Measurements from ENCODE around the gene NUDT11.

The NUDT11 gene

DNA sequence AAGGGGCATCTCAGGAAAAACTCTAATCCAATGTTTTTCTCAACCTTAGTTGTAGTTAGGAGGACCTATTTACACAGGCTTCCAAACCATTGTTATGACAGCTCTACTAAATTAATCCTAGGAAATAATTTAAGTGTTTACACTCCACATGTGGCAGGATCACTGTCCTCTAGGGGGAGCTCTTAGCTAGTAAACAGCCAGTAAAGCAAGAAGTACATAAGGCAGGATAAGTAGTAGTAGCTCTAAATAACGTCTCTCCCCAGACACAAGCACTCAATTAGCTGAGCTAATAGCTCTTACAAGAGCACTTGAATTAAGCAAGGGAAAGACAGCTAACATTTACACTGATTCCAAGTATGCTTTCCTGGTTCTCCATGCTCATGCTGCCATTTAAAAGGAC is 37.3 kb downstream of the NUDT11 start:
- Histone ChIP-seq H2BK12ac (ENCODE audit: low read length in 2 of 2) (no peak overlapping the region), H2BK5ac (ENCODE audit: low read depth, low read length, poor library complexity, severe bottlenecking) (no peak overlapping the region), H2AFZ (ENCODE audit: low read depth, low read length) (no peak overlapping the region), H4K91ac (ENCODE audit: low read length) (no peak overlapping the region), H3K4me2 (ENCODE audit: low read length, poor library complexity, severe bottlenecking) (no peak overlapping the region), H4K8ac (ENCODE audit: low read length) (no peak overlapping the region), H3K27ac (ENCODE audit: low read length, poor library complexity, severe bottlenecking) (no peak overlapping the region), H3K23ac (ENCODE audit: low read length in 2 of 2) (no peak overlapping the region), H2BK15ac (ENCODE audit: low read depth, poor library complexity, severe bottlenecking) (no peak overlapping the region), H3K27me3 (ENCODE audit: control insufficient read depth in 1 of 2, insufficient read depth in 1 of 2, low read length in 2 of 2) (peaks cover 0 to 45% of the 10 kb centered on the region in 2 experiments), H3K14ac (ENCODE audit: low read length in 2 of 2) (no peak overlapping the region), H3K9me3 (ENCODE audit: control insufficient read depth, low read length) (no peaks in the 10 kb centered on the region), H3K4me3 (ENCODE audit: insufficient read depth in 1 of 2, low read depth in 1 of 2, low read length in 2 of 2) (no peak overlapping the region), H3K4me1 (ENCODE audit: control insufficient read depth, insufficient read depth, low read depth, low read length) (no peaks in the 10 kb centered on the region), H2BK120ac (ENCODE audit: low read depth, low read length) (no peak overlapping the region), H3K9ac (ENCODE audit: low read length) (no peak overlapping the region), H3K79me1 (replicated peaks; ENCODE audit: low read length, poor library complexity, severe bottlenecking) (no peaks in the 10 kb centered on the region), H3K36me3 (ENCODE audit: control insufficient read depth in 1 of 2, insufficient read depth in 2 of 2, low read depth in 1 of 2, low read length in 2 of 2) (no peaks in the 10 kb centered on the region), H3K18ac (ENCODE audit: low read depth in 1 of 2, low read length in 2 of 2) (no peak overlapping the region), H2AK5ac (ENCODE audit: low read length, severe bottlenecking) (no peak overlapping the region), H3K4ac (ENCODE audit: low read depth in 1 of 2, low read length in 2 of 2) (no peak overlapping the region)
- DNase-seq = peak; percentile 18
- 7% methylated on average over 1 of the region's 1 CpG for WGBS

DNA sequence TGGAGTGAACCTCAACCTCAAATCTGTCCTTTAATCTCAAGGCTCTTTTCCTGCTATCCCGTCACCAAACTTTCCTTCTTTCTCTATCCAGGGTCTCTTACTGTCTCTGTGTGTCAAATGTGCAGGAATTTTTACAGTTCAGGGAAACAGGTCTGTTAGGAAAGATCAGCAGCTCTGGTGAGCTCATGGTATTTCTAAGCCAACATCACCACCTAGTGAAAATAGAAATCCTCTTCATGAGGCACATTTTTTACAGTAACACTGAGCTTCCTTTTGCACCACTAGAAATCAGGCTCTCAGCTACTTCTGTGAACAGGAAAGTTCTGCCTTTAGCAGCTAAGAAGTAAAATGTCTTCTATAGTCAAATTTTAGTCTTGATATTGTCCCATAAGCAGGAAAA is 39.6 kb downstream of the NUDT11 start:
- Histone ChIP-seq H3K9ac (ENCODE audit: low read length) (no peak overlapping the region), H4K8ac (ENCODE audit: low read length) (no peak overlapping the region), H3K23ac (ENCODE audit: low read length in 2 of 2) (no peak overlapping the region), H2BK12ac (ENCODE audit: low read length in 2 of 2) (no peak overlapping the region), H2AK5ac (ENCODE audit: low read length, severe bottlenecking) (no peak overlapping the region), H3K4me2 (ENCODE audit: low read length, poor library complexity, severe bottlenecking) (no peak overlapping the region), H3K9me3 (ENCODE audit: control insufficient read depth, low read length) (no peaks in the 10 kb centered on the region), H3K18ac (ENCODE audit: low read depth in 1 of 2, low read length in 2 of 2) (no peak overlapping the region), H3K4me3 (ENCODE audit: insufficient read depth in 1 of 2, low read depth in 1 of 2, low read length in 2 of 2) (no peak overlapping the region), H3K4ac (ENCODE audit: low read depth in 1 of 2, low read length in 2 of 2) (no peak overlapping the region), H2BK5ac (ENCODE audit: low read depth, low read length, poor library complexity, severe bottlenecking) (no peak overlapping the region), H2BK120ac (ENCODE audit: low read depth, low read length) (no peak overlapping the region), H2AFZ (ENCODE audit: low read depth, low read length) (no peak overlapping the region), H3K4me1 (ENCODE audit: control insufficient read depth, insufficient read depth, low read depth, low read length) (no peaks in the 10 kb centered on the region), H3K27ac (ENCODE audit: low read length, poor library complexity, severe bottlenecking) (no peak overlapping the region), H2BK15ac (ENCODE audit: low read depth, poor library complexity, severe bottlenecking) (no peak overlapping the region), H3K79me1 (replicated peaks; ENCODE audit: low read length, poor library complexity, severe bottlenecking) (no peaks in the 10 kb centered on the region), H3K14ac (ENCODE audit: low read length in 2 of 2) (no peak overlapping the region), H3K27me3 (ENCODE audit: control insufficient read depth in 1 of 2, insufficient read depth in 1 of 2, low read length in 2 of 2) (peaks cover 0 to 38% of the 10 kb centered on the region in 2 experiments), H4K91ac (ENCODE audit: low read length) (no peak overlapping the region), H3K36me3 (ENCODE audit: control insufficient read depth in 1 of 2, insufficient read depth in 2 of 2, low read depth in 1 of 2, low read length in 2 of 2) (no peaks in the 10 kb centered on the region)
- peak; percentile 1 for DNase-seq
- no CpG with 5 or more reads among the region's 1 CpG for WGBS

DNA sequence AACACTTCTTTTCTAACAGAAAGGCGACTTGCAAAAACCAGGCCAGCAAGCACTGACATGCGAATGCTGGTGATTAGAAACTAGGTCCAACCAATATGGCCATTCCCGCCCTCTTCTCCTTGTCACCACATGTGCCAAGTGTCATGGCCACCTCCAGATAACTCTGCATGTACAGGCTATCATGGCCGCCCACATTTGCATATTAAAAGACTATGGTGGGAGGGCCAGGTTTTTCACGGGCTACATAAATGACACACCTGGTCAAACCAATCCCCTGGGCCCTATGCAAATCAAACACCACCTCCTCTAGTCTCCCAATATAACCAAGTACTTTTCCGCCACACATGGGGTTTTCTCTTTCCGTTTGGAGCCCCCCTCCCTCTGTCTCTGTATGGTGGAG is 40.1 kb downstream of the NUDT11 start:
- Histone ChIP-seq H3K4me2 (ENCODE audit: low read length, poor library complexity, severe bottlenecking) (no peak overlapping the region), H3K18ac (ENCODE audit: low read depth in 1 of 2, low read length in 2 of 2) (no peak overlapping the region), H4K91ac (ENCODE audit: low read length) (no peak overlapping the region), H3K36me3 (ENCODE audit: control insufficient read depth in 1 of 2, insufficient read depth in 2 of 2, low read depth in 1 of 2, low read length in 2 of 2) (no peaks in the 10 kb centered on the region), H2BK5ac (ENCODE audit: low read depth, low read length, poor library complexity, severe bottlenecking) (no peak overlapping the region), H2AK5ac (ENCODE audit: low read length, severe bottlenecking) (no peak overlapping the region), H2BK15ac (ENCODE audit: low read depth, poor library complexity, severe bottlenecking) (no peak overlapping the region), H3K14ac (ENCODE audit: low read length in 2 of 2) (no peak overlapping the region), H2BK120ac (ENCODE audit: low read depth, low read length) (no peak overlapping the region), H3K27ac (ENCODE audit: low read length, poor library complexity, severe bottlenecking) (no peak overlapping the region), H3K4me3 (ENCODE audit: insufficient read depth in 1 of 2, low read depth in 1 of 2, low read length in 2 of 2) (no peak overlapping the region), H3K9ac (ENCODE audit: low read length) (no peak overlapping the region), H3K79me1 (replicated peaks; ENCODE audit: low read length, poor library complexity, severe bottlenecking) (no peaks in the 10 kb centered on the region), H3K9me3 (ENCODE audit: control insufficient read depth, low read length) (no peaks in the 10 kb centered on the region), H3K23ac (ENCODE audit: low read length in 2 of 2) (no peak overlapping the region), H3K4me1 (ENCODE audit: control insufficient read depth, insufficient read depth, low read depth, low read length) (no peaks in the 10 kb centered on the region), H2AFZ (ENCODE audit: low read depth, low read length) (no peak overlapping the region), H4K8ac (ENCODE audit: low read length) (no peak overlapping the region), H3K4ac (ENCODE audit: low read depth in 1 of 2, low read length in 2 of 2) (no peak overlapping the region), H3K27me3 (ENCODE audit: control insufficient read depth in 1 of 2, insufficient read depth in 1 of 2, low read length in 2 of 2) (peaks cover 0 to 38% of the 10 kb centered on the region in 2 experiments), H2BK12ac (ENCODE audit: low read length in 2 of 2) (no peak overlapping the region)
- no peak for DNase-seq
- 62% methylated on average over 7 of the region's 7 CpGs for WGBS

DNA sequence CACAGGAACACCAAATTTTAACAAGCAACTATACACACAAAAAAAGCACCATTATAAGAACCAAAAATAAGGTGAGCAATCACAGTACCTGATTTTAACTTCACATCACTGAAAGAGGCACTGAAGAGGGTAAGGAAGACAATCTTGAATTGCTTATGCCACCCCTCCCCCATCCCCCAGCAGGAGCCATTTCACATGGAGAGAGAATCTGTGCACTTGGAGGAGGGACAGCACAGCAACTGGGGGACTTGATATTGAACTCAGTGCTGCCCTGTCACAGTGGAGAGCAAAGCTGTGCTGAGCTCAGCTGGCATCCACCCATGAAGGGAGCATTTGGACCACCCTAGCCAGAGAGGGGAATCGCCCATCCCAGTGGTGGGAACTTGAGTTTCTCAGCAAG is 56.0 kb downstream of the NUDT11 start:
- no peak overlapping the region for H3K4ac ChIP-seq (ENCODE audit: low read depth in 1 of 2, low read length in 2 of 2)
- no peak overlapping the region for H2AK5ac ChIP-seq (ENCODE audit: low read length, severe bottlenecking)
- H3K27me3 ChIP-seq (ENCODE audit: control insufficient read depth in 1 of 2, insufficient read depth in 1 of 2, low read length in 2 of 2) = peaks cover 0 to 25% of the 10 kb centered on the region in 2 experiments
- H3K14ac ChIP-seq (ENCODE audit: low read length in 2 of 2) = no peak overlapping the region
- H3K23ac ChIP-seq (ENCODE audit: low read length in 2 of 2) = no peak overlapping the region
- H3K79me1 ChIP-seq (replicated peaks; ENCODE audit: low read length, poor library complexity, severe bottlenecking) = no peaks in the 10 kb centered on the region
- H2BK12ac ChIP-seq (ENCODE audit: low read length in 2 of 2) = no peak overlapping the region
- no peak overlapping the region for H4K91ac ChIP-seq (ENCODE audit: low read length)
- H3K27ac ChIP-seq (ENCODE audit: low read length, poor library complexity, severe bottlenecking) = no peak overlapping the region
- H3K36me3 ChIP-seq (ENCODE audit: control insufficient read depth in 1 of 2, insufficient read depth in 2 of 2, low read depth in 1 of 2, low read length in 2 of 2) = no peaks in the 10 kb centered on the region
- H2BK120ac ChIP-seq (ENCODE audit: low read depth, low read length) = no peak overlapping the region
- WGBS = 83% methylated on average over 1 of the region's 1 CpG
- H2AFZ ChIP-seq (ENCODE audit: low read depth, low read length) = no peak overlapping the region
- DNase-seq = no peak
- no peak overlapping the region for H3K4me2 ChIP-seq (ENCODE audit: low read length, poor library complexity, severe bottlenecking)
- no peak overlapping the region for H4K8ac ChIP-seq (ENCODE audit: low read length)
- no peak overlapping the region for H3K4me3 ChIP-seq (ENCODE audit: insufficient read depth in 1 of 2, low read depth in 1 of 2, low read length in 2 of 2)
- H3K9ac ChIP-seq (ENCODE audit: low read length) = no peak overlapping the region
- no peak overlapping the region for H2BK15ac ChIP-seq (ENCODE audit: low read depth, poor library complexity, severe bottlenecking)
- H3K18ac ChIP-seq (ENCODE audit: low read depth in 1 of 2, low read length in 2 of 2) = no peak overlapping the region
- no peaks in the 10 kb centered on the region for H3K9me3 ChIP-seq (ENCODE audit: control insufficient read depth, low read length)
- H2BK5ac ChIP-seq (ENCODE audit: low read depth, low read length, poor library complexity, severe bottlenecking) = no peak overlapping the region
- H3K4me1 ChIP-seq (ENCODE audit: control insufficient read depth, insufficient read depth, low read depth, low read length) = no peaks in the 10 kb centered on the region
